SJSA1 (cell line): ENCODE measurements around the gene GOLPH3L. TPM values are rescaled to one million over a fixed set of nuclear protein-coding genes. Genes with fewer than 3 reads are reported as not detected.
"Not testable (repeated sequence)": the region's sequence is repeated elsewhere in the genome, so short reads cannot be mapped to it uniquely, and the experiment has no call there.

Experiments used
- DNase-seq, 2 experiments: peaks; one replicate each; pipeline ENCODE4 v3.0.0-alpha.2; 2015 to 2020; ENCODE audit warnings: low spot score in 2 of 2, low read depth in 1 of 2
- H3K27ac ChIP-seq: fragments of 250-450 bp; sonication (Bioruptor Pico); 2 replicates; pipeline ENCODE4 v1.5.1; 2020; ENCODE audit warnings: mild to moderate bottlenecking, moderate library complexity
- H3K27me3 ChIP-seq: fragments of 250-450 bp; sonication (Bioruptor Pico); replicated peaks from 2 replicates; pipeline ENCODE4 v1.5.1; 2020; ENCODE audit warnings: mild to moderate bottlenecking, moderate library complexity
- H3K36me3 ChIP-seq: fragments of 250-450 bp; sonication (Bioruptor Pico); 2 replicates; pipeline ENCODE4 v1.5.1; 2020; ENCODE audit warnings: mild to moderate bottlenecking
- H3K4me1 ChIP-seq: fragments of 250-450 bp; sonication (Bioruptor Pico); replicated peaks from 2 replicates; pipeline ENCODE4 v1.6.1; 2021; ENCODE audit warnings: mild to moderate bottlenecking
- H3K4me3 ChIP-seq: fragments of 250-450 bp; sonication (Bioruptor Pico); 2 replicates; pipeline ENCODE4 v1.5.1; 2020; ENCODE audit warnings: mild to moderate bottlenecking
- H3K9me3 ChIP-seq: fragments of 250-450 bp; sonication (Bioruptor Pico); replicated peaks from 2 replicates; pipeline ENCODE4 v1.5.1; 2020; ENCODE audit warnings: mild to moderate bottlenecking
- total RNA-seq: library from RNA; depleted of rRNA; stranded (reverse); fragments of >200 nt; shearing (Covaris generic); gene quantifications from 2 replicates; pipeline ENCODE4 v1.2.3, GENCODE V29; 2014; rRNA removed

The GOLPH3L gene
- total RNA-seq, result 2.3 and 3.9 TPM in 2 replicates

- Histone ChIP-seq H3K4me1 (no peaks in the 10 kb centered on the region), H3K9me3 (no peaks in the 10 kb centered on the region), H3K27ac (no peak within 1 kb of the TSS; the same call in 1 of the 2 replicates), H3K36me3 (peaks cover 11% of the 10 kb centered on the region), H3K4me3 (peak within 1 kb of the TSS; percentile 49), H3K27me3 (no peaks in the 10 kb centered on the region)
- DNase-seq, result peak; percentile 95
These were observed at the start of gene GOLPH3L for GRCh38 chr1:150696995-150697927. TSS of gene GOLPH3L (minus strand) at chr1:150697154. CDS start at chr1:150694838, 2,316 bp downstream.

GRCh38 chr1:150730130-150730721, 33.3 kb upstream of the GOLPH3L start:
- DNase-seq, result no peak
- Histone ChIP-seq H3K27me3 (no peaks in the 10 kb centered on the region), H3K4me3 (no peak overlapping the region), H3K9me3 (no peaks in the 10 kb centered on the region), H3K4me1 (no peaks in the 10 kb centered on the region), H3K27ac (no peak overlapping the region), H3K36me3 (no peaks in the 10 kb centered on the region)

- no peak for DNase-seq
- 0 out of 2 replicates have a peak, but pooled peaks cover 3% of the 10 kb centered on the region for H3K9me3 ChIP-seq
- H3K36me3 ChIP-seq, result no peaks in the 10 kb centered on the region
- no peak overlapping the region for H3K4me3 ChIP-seq
- H3K4me1 ChIP-seq, result no peaks in the 10 kb centered on the region
- no peaks in the 10 kb centered on the region for H3K27me3 ChIP-seq
- no peak overlapping the region for H3K27ac ChIP-seq
These were observed 27.4 kb upstream of the GOLPH3L start for GRCh38 chr1:150724336-150724735.

GRCh38 chr1:150720703-150721102, 23.7 kb upstream of the GOLPH3L start, which contains the start of gene HORMAD1:
TSS of gene HORMAD1 (minus strand) at chr1:150720895. CDS start at chr1:150719505, 1,390 bp downstream.
- Histone ChIP-seq H3K27ac (no peak within 1 kb of the TSS), H3K4me1 (no peaks in the 10 kb centered on the region), H3K36me3 (no peaks in the 10 kb centered on the region), H3K4me3 (no peak within 1 kb of the TSS), H3K27me3 (no peaks in the 10 kb centered on the region), H3K9me3 (0 out of 2 replicates have a peak, but pooled peaks cover 3% of the 10 kb centered on the region)
- DNase-seq, result no peak

GRCh38 chr1:150720098-150720497, 23.1 kb upstream of the GOLPH3L start:
- H3K27ac ChIP-seq, result no peak overlapping the region
- H3K36me3 ChIP-seq, result no peaks in the 10 kb centered on the region
- DNase-seq, result no peak
- no peaks in the 10 kb centered on the region for H3K27me3 ChIP-seq
- 0 out of 2 replicates have a peak, but pooled peaks cover 3% of the 10 kb centered on the region for H3K9me3 ChIP-seq
- H3K4me3 ChIP-seq, result no peak overlapping the region
- no peaks in the 10 kb centered on the region for H3K4me1 ChIP-seq

GRCh38 chr1:150718225-150718891, 21.4 kb upstream of the GOLPH3L start:
- H3K36me3 ChIP-seq, result no peaks in the 10 kb centered on the region
- H3K27ac ChIP-seq, result no peak overlapping the region
- no peaks in the 10 kb centered on the region for H3K9me3 ChIP-seq
- no peaks in the 10 kb centered on the region for H3K27me3 ChIP-seq
- no peaks in the 10 kb centered on the region for H3K4me1 ChIP-seq
- no peak overlapping the region for H3K4me3 ChIP-seq
- DNase-seq, result no peak

GRCh38 chr1:150709031-150709430, 12.1 kb upstream of the GOLPH3L start:
- not testable (repeated sequence) for H3K36me3 ChIP-seq, H3K27ac ChIP-seq, H3K9me3 ChIP-seq, H3K4me1 ChIP-seq, DNase-seq, H3K27me3 ChIP-seq, H3K4me3 ChIP-seq

GRCh38 chr1:150708595-150708994, 11.6 kb upstream of the GOLPH3L start:
- Histone ChIP-seq H3K4me1 (no peaks in the 10 kb centered on the region), H3K36me3 (no peaks in the 10 kb centered on the region), H3K27me3 (no peaks in the 10 kb centered on the region), H3K27ac (no peak overlapping the region), H3K9me3 (no peaks in the 10 kb centered on the region), H3K4me3 (no peak overlapping the region)
- DNase-seq, result no peak

GRCh38 chr1:150706091-150706490, 9.1 kb upstream of the GOLPH3L start:
- Histone ChIP-seq H3K4me1 (no peaks in the 10 kb centered on the region), H3K36me3 (no peaks in the 10 kb centered on the region), H3K4me3 (no peak overlapping the region), H3K27ac (no peak overlapping the region), H3K9me3 (no peaks in the 10 kb centered on the region), H3K27me3 (no peaks in the 10 kb centered on the region)
- no peak for DNase-seq

- no peaks in the 10 kb centered on the region for H3K4me1 ChIP-seq
- H3K27me3 ChIP-seq, result no peaks in the 10 kb centered on the region
- H3K4me3 ChIP-seq, result no peak overlapping the region
- H3K9me3 ChIP-seq, result no peaks in the 10 kb centered on the region
- no peak for DNase-seq
- no peaks in the 10 kb centered on the region for H3K36me3 ChIP-seq
- no peak overlapping the region for H3K27ac ChIP-seq
These were observed 6.5 kb upstream of the GOLPH3L start for GRCh38 chr1:150703427-150703826.

- no peaks in the 10 kb centered on the region for H3K9me3 ChIP-seq
- peaks cover 11% of the 10 kb centered on the region for H3K36me3 ChIP-seq
- peak overlapping the region; percentile 49 for H3K4me3 ChIP-seq
- H3K27me3 ChIP-seq, result no peaks in the 10 kb centered on the region
- H3K27ac ChIP-seq, result no peak overlapping the region; the same call in 1 of the 2 replicates
- H3K4me1 ChIP-seq, result no peaks in the 10 kb centered on the region
- no peak for DNase-seq
These were observed 364 bp downstream of the GOLPH3L start for GRCh38 chr1:150696590-150696989.

GRCh38 chr1:150696162-150696561, 792 bp downstream of the GOLPH3L start:
- peak in 1 of 2 experiments; percentile 2 for DNase-seq
- H3K4me3 ChIP-seq, result peak overlapping the region; percentile 49
- no peaks in the 10 kb centered on the region for H3K9me3 ChIP-seq
- peaks cover 11% of the 10 kb centered on the region for H3K36me3 ChIP-seq
- no peaks in the 10 kb centered on the region for H3K27me3 ChIP-seq
- no peak overlapping the region for H3K27ac ChIP-seq
- H3K4me1 ChIP-seq, result no peaks in the 10 kb centered on the region

- no peaks in the 10 kb centered on the region for H3K9me3 ChIP-seq
- no peak overlapping the region for H3K4me3 ChIP-seq
- H3K27ac ChIP-seq, result no peak overlapping the region
- no peaks in the 10 kb centered on the region for H3K27me3 ChIP-seq
- H3K4me1 ChIP-seq, result no peaks in the 10 kb centered on the region
- H3K36me3 ChIP-seq, result peaks cover 11% of the 10 kb centered on the region
- DNase-seq, result no peak
These were observed 1.4 kb downstream of the GOLPH3L start for GRCh38 chr1:150695561-150695960.
